ENCODE results near the gene DENND4A.

The DENND4A gene

DNA sequence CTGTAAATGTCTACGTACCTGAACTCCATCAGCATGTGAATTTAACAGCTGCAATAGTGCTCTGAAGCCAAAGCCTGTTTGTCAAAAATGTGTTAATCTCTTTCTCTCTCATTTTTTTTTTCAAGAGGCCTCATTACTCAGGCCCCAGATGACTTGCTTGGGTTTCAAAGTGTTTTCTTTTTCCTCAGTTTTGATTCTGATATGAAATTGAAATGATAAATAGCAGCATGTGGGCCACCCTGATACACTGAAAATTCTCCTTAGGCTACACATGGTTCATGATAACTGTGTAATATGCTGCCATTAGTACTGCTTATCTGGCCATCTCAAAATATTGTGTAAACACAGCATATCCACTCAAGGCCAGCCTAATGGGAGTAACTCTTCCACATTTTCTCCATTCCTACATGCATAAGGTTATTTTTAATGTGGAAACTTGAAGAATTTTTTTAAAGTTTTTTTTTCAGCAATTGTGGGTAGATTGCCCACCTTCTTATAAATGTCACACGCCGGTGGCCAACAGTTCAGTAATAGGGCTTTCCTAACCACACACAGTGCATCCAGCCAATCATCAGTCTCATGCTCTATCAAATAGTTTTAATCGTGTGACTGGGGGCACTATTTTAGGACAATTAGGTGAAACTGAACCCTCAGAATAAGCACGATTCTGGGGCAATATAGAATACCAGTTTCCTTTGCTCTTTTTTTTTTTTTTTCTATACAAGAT lies 13.1 kb upstream of the DENND4A start:
- DNase-seq (ENCODE audit: low spot score) = no peak
- no peak for TF ChIP-seq CTCF (IDR thresholded peaks at IDR 0.05; ENCODE audit: extremely low read depth, missing control alignments)

- TF ChIP-seq CTCF (IDR thresholded peaks at IDR 0.05; ENCODE audit: extremely low read depth, missing control alignments) = no peak
Measured at GRCh38 chr15:65804252-65804931, 12.3 kb upstream of the DENND4A start.

GRCh38 chr15:65801229-65801805 lies 9.2 kb upstream of the DENND4A start:
- TF ChIP-seq CTCF (IDR thresholded peaks at IDR 0.05; ENCODE audit: extremely low read depth, missing control alignments) = no peak
- no peak for DNase-seq (ENCODE audit: low spot score)

More at GRCh38 chr15:65804252-65804931, 12.3 kb upstream of the DENND4A start:
- DNase-seq (ENCODE audit: low spot score) = no peak

DNA sequence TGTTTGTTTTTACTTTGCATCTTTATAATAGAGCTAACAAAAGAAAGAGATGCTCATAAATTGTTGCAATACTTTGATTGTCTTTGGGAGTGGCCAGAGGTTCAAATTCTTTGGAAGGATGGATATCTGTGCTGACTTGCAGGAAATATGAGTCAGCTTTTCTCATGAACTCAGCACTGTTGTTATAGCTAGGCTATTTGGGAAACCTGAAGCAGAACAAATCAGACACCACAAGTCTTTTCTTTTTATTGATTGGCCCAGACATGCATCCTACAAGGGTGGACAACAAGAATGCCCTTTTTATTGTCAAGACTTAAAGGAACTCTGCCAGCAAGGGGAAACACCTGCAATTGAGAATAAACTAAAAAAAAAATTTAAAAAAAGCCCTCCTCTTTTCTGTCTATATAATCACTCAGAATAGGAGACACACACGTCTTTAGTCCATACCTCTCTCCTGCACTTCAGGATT lies 4.6 kb upstream of the DENND4A start:
- no peak for DNase-seq (ENCODE audit: low spot score)
- no peak for TF ChIP-seq CTCF (IDR thresholded peaks at IDR 0.05; ENCODE audit: extremely low read depth, missing control alignments)

- no peak for DNase-seq (ENCODE audit: low spot score)
- TF ChIP-seq CTCF (IDR thresholded peaks at IDR 0.05; ENCODE audit: extremely low read depth, missing control alignments) = no peak
Measured at GRCh38 chr15:65795663-65796216, 3.6 kb upstream of the DENND4A start.

DNA sequence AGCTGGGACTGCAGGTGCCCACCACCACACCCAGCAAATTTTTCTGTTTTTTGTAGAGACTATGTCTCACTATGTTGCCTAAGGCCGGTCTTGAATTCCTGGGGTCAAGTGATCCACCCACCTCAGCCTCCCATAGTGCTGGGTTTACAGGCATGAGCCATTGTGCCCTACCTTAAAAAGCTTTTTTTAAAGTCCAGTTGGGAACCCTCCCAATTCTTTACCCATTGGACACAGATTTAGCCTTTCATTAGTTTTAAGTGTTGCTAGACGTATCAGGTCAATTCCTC lies 1.7 kb upstream of the DENND4A start:
- DNase-seq (ENCODE audit: low spot score) = no peak

More for the DNA sequence above, 1.7 kb upstream of the DENND4A start:
- no peak for TF ChIP-seq CTCF (IDR thresholded peaks at IDR 0.05; ENCODE audit: extremely low read depth, missing control alignments)
